Caco-2 (cell line): Measurements from ENCODE around the gene EIF4E. TPM values are rescaled to one million over a fixed set of nuclear protein-coding genes. Genes with fewer than 3 reads are reported as not detected.
A peak's percentile ranks its signal among the peaks of the same experiment; 100 is the strongest.
"Not testable (repeated sequence)": the region's sequence is repeated elsewhere in the genome, so short reads cannot be mapped to it uniquely, and the experiment has no call there.

Experiments used
- BruUV-seq: library from RNA; stranded (reverse); fragments of 400-500 nt; replicated peaks from 2 replicates; lab custom pipeline; 2021; lab: Mats Ljungman, UMichigan
- CTCF ChIA-PET: fragments of 300-600 bp; sonication (Branson Sonifier 250); formaldehyde crosslinking; loops from one replicate; lab custom pipeline; 2022; ENCODE audit warnings: antibody characterized with exemption; lab: Charles Lee
- POLR2A ChIA-PET: fragments of 300-600 bp; sonication (Branson Sonifier 250); formaldehyde crosslinking; loops from one replicate; lab custom pipeline; 2022; ENCODE audit warnings: antibody characterized with exemption; lab: Charles Lee
- DNase-seq, 2 experiments: peaks; one replicate each; pipeline versions ENCODE4 v3.0.0 to v3.0.0-alpha.2; 2020 to 2022
- H3K27me3 ChIP-seq: replicated peaks from 2 replicates; pipeline ENCODE4 v1.6.0; 2011; ENCODE audit warnings: low read length; ENCODE audit not compliant: control insufficient read depth, insufficient read depth
- H3K36me3 ChIP-seq: 2 replicates; pipeline ENCODE4 v1.5.1; 2011; ENCODE audit warnings: low read length; ENCODE audit not compliant: control insufficient read depth, insufficient read depth
- H3K4me1 ChIP-seq: fragments of 250-450 bp; sonication (Bioruptor Pico); 2 replicates; pipeline ENCODE4 v1.5.1; 2020; ENCODE audit warnings: mild to moderate bottlenecking
- H3K4me3 ChIP-seq: 2 replicates; pipeline ENCODE4 v1.5.1; 2011; ENCODE audit warnings: low read depth, mild to moderate bottlenecking, control low read depth, low read length
- H3K9me3 ChIP-seq: fragments of 250-450 bp; sonication (Bioruptor Pico); 2 replicates; pipeline ENCODE4 v1.5.1; 2020; ENCODE audit warnings: mild to moderate bottlenecking, moderate library complexity
- H3K27ac Mint-ChIP-seq: one replicate; pipeline ENCODE4 v1.8.0; 2022; ENCODE audit warnings: mixed read lengths; ENCODE audit not compliant: unreplicated experiment
- H3K27me3 Mint-ChIP-seq: one replicate; pipeline ENCODE4 v1.8.0; 2022; ENCODE audit warnings: mixed read lengths; ENCODE audit not compliant: insufficient read depth, unreplicated experiment
- H3K36me3 Mint-ChIP-seq: one replicate; pipeline ENCODE4 v1.8.0; 2022; ENCODE audit warnings: mild to moderate bottlenecking, mixed read lengths; ENCODE audit not compliant: insufficient read depth, unreplicated experiment
- H3K4me1 Mint-ChIP-seq: one replicate; pipeline ENCODE4 v1.8.0; 2022; ENCODE audit warnings: low read depth, mixed read lengths; ENCODE audit not compliant: unreplicated experiment
- H3K4me3 Mint-ChIP-seq: one replicate; pipeline ENCODE4 v1.8.0; 2022; ENCODE audit warnings: mild to moderate bottlenecking, moderate library complexity, mixed read lengths; ENCODE audit not compliant: unreplicated experiment
- H3K9me3 Mint-ChIP-seq: one replicate; pipeline ENCODE4 v1.8.0; 2022; ENCODE audit warnings: mixed read lengths; ENCODE audit not compliant: unreplicated experiment
- CTCF ChIP-seq, 2 experiments: fragments of 200-600 bp in 1 of 2; IDR thresholded peaks; 1 replicate in 1 of 2; 2 replicates in 1 of 2; pipeline versions ENCODE4 v1.5.1 to v1.8.0; 2011 to 2022; ENCODE audit warnings: antibody characterized with exemption in 1 of 2, control low read depth in 1 of 2, inconsistent platforms in 1 of 2, low read depth in 1 of 2, low read length in 1 of 2, mild to moderate bottlenecking in 1 of 2, moderate library complexity in 1 of 2; ENCODE audit not compliant: insufficient read depth in 1 of 2, severe bottlenecking in 1 of 2, unreplicated experiment in 1 of 2
- intact Hi-C: fragments of 100-400 bp; cut with micrococcal nuclease; formaldehyde crosslinking; loops from one replicate; pipeline ENCODE4 v1.10.0; 2022; ENCODE audit not compliant: unreplicated experiment
- total RNA-seq: library from RNA; stranded (reverse); gene quantifications from 2 replicates; pipeline ENCODE4 v1.2.3, GENCODE V29; 2022

EIF4E gene
- total RNA-seq, 1 experiment from 2014 or later = 140 TPM

- peaks cover 5% of the 10 kb centered on the region; the same call in 1 of the 2 replicates for H3K9me3 ChIP-seq
- H3K27ac Mint-ChIP-seq = peak overlapping the region; percentile 85
- POLR2A ChIA-PET = interaction anchor here (0.9 to 1.0 kb wide), 2 partner anchors 12 to 667 kb away, joined by 3 to 5 read pairs; partner anchors contain the start of gene RAP1GDS1
- H3K4me3 Mint-ChIP-seq = peak overlapping the region; percentile 81
- peaks cover 53% of the 10 kb centered on the region for H3K36me3 Mint-ChIP-seq
- H3K4me1 Mint-ChIP-seq = peaks cover 7% of the 10 kb centered on the region
- no TSS peak for BruUV-seq
- no peaks in the 10 kb centered on the region for H3K27me3 Mint-ChIP-seq
- H3K4me3 ChIP-seq = peak overlapping the region; percentile 95
- H3K27me3 ChIP-seq = no peaks in the 10 kb centered on the region
- peaks cover 6% of the 10 kb centered on the region for H3K4me1 ChIP-seq
- DNase-seq = peak; percentile 85 to 89
- intact Hi-C loops = loop anchor here (1.0 to 5.0 kb wide), 5 partner anchors 67 to 461 kb away; partner anchors contain the start of gene METAP1
- no peak for TF ChIP-seq CTCF (IDR thresholded peaks at IDR 0.05; ENCODE audit: insufficient read depth in 1 of 2, low read depth in 1 of 2, low read length in 1 of 2, severe bottlenecking in 1 of 2, unreplicated experiment in 1 of 2)
- H3K9me3 Mint-ChIP-seq = no peaks in the 10 kb centered on the region
- CTCF ChIA-PET = interaction anchor here (0.6 to 1.9 kb wide), 3 partner anchors 67 to 461 kb away, joined by 3 to 12 read pairs (median 6); partner anchors contain the start of gene METAP1
- H3K36me3 ChIP-seq = no peaks in the 10 kb centered on the region
Measured at GRCh38 chr4:98928131-98928504, 815 bp downstream of the EIF4E start.

- H3K4me1 Mint-ChIP-seq, CTCF ChIA-PET, BruUV-seq, H3K9me3 Mint-ChIP-seq, H3K36me3 ChIP-seq, H3K4me1 ChIP-seq, H3K4me3 ChIP-seq, H3K27me3 ChIP-seq, POLR2A ChIA-PET, H3K9me3 ChIP-seq, DNase-seq, H3K27me3 Mint-ChIP-seq: not testable (repeated sequence)
- Mint-ChIP-seq H3K27ac (peak overlapping the region; percentile 61), H3K36me3 (peaks cover 65% of the 10 kb centered on the region), H3K4me3 (peak overlapping the region; percentile 81)
- intact Hi-C loops = loop anchor here (5.0 kb wide), 1 partner anchor 179 kb away; no protein-coding TSS in a partner anchor
Measured at GRCh38 chr4:98926257-98926656, 2.7 kb downstream of the EIF4E start.

GRCh38 chr4:98921292-98921691 is 7.6 kb downstream of the EIF4E start:
- H3K27me3 Mint-ChIP-seq = no peaks in the 10 kb centered on the region
- no peaks in the 10 kb centered on the region for H3K9me3 Mint-ChIP-seq
- ChIA-PET CTCF (no interaction called here), POLR2A (no interaction called here)
- Histone ChIP-seq H3K36me3 (no peaks in the 10 kb centered on the region), H3K27me3 (no peaks in the 10 kb centered on the region), H3K4me3 (no peak overlapping the region), H3K4me1 (no peaks in the 10 kb centered on the region), H3K9me3 (no peaks in the 10 kb centered on the region)
- no peak overlapping the region for H3K4me3 Mint-ChIP-seq
- no peak for TF ChIP-seq CTCF (IDR thresholded peaks at IDR 0.05; ENCODE audit: insufficient read depth in 1 of 2, low read depth in 1 of 2, low read length in 1 of 2, severe bottlenecking in 1 of 2, unreplicated experiment in 1 of 2)
- intact Hi-C loops = no loop called here
- peaks cover 47% of the 10 kb centered on the region for H3K36me3 Mint-ChIP-seq
- no TSS peak for BruUV-seq
- DNase-seq = no peak
- H3K4me1 Mint-ChIP-seq = peaks cover 13% of the 10 kb centered on the region
- no peak overlapping the region for H3K27ac Mint-ChIP-seq
